SK-N-SH (cell line): ENCODE results near the gene SLC46A1. TPM values are rescaled to one million over a fixed set of nuclear protein-coding genes. Genes with fewer than 3 reads are reported as not detected.

Experiments
- CTCF ChIA-PET: fragments of 300-600, 350-600 bp; formaldehyde crosslinking; extraction: SDS; loops from one replicate; lab custom pipeline; 2021; lab: Yijun Ruan, JAX
- POLR2A ChIA-PET: fragments of 350-600 bp; sonication (Branson Sonifier 250); formaldehyde crosslinking; extraction: SDS; loops from one replicate; lab custom pipeline; 2020; ENCODE audit warnings: antibody characterized with exemption, inconsistent platforms; lab: Yijun Ruan, JAX
- DNase-seq: peaks from one replicate; pipeline ENCODE4 v3.0.0; 2012
- H2AFZ ChIP-seq: fragments of 200-600 bp; sonication (generic); 2 replicates; pipeline ENCODE4 v1.8.1; 2016; ENCODE audit warnings: antibody characterized with exemption, mild to moderate bottlenecking, low read depth
- H3F3A ChIP-seq: fragments of 200-600 bp; sonication (generic); replicated peaks from 2 replicates; pipeline ENCODE3; 2016; ENCODE audit warnings: antibody characterized with exemption, mild to moderate bottlenecking; ENCODE audit not compliant: insufficient read depth
- H3K27ac ChIP-seq, 2 experiments: fragments of 200-500 bp in 1 of 2; fragments of 200-600 bp in 1 of 2; sonication (Bioruptor generic) in 1 of 2; sonication (generic), shearing (Covaris generic) in 1 of 2; 2 replicates each; pipeline versions ENCODE4 v1.5.1 to v1.6.1; 2014 to 2016; ENCODE audit warnings: low read depth in 2 of 2, inconsistent platforms in 1 of 2, low read length in 1 of 2, mild to moderate bottlenecking in 1 of 2, mixed read lengths in 1 of 2
- H3K27me3 ChIP-seq: fragments of 200-600 bp; sonication (generic), shearing (Covaris generic); 2 replicates; pipeline ENCODE4 v1.6.1; 2016; ENCODE audit warnings: mixed run types; ENCODE audit not compliant: insufficient read depth
- H3K36me3 ChIP-seq, 2 experiments: fragments of 200-500 bp in 1 of 2; fragments of 200-600 bp in 1 of 2; sonication (Bioruptor generic) in 1 of 2; sonication (generic) in 1 of 2; replicated peaks in 1 of 2; 2 replicates each; pipeline versions ENCODE3 to v1.5.1; 2014 to 2016; ENCODE audit warnings: low read length in 1 of 2, mild to moderate bottlenecking in 1 of 2; ENCODE audit not compliant: insufficient read depth in 2 of 2, control insufficient read depth in 1 of 2
- H3K4me1 ChIP-seq, 2 experiments: fragments of 200-500 bp in 1 of 2; fragments of 200-600 bp in 1 of 2; sonication (Bioruptor generic) in 1 of 2; sonication (generic), shearing (Covaris generic) in 1 of 2; 2 replicates each; pipeline versions ENCODE4 v1.5.1 to v1.6.1; 2014 to 2016; ENCODE audit warnings: low read depth in 1 of 2, low read length in 1 of 2, mixed run types in 1 of 2; ENCODE audit not compliant: insufficient read depth in 2 of 2, control insufficient read depth in 1 of 2
- H3K4me2 ChIP-seq: fragments of 200-600 bp; sonication (generic), shearing (Covaris generic); 2 replicates; pipeline ENCODE4 v1.6.1; 2017; ENCODE audit warnings: mixed run types
- H3K4me3 ChIP-seq, 2 experiments: fragments of 200-500 bp in 1 of 2; fragments of 200-600 bp in 1 of 2; sonication (Bioruptor generic) in 1 of 2; sonication (generic), shearing (Covaris generic) in 1 of 2; 2 replicates each; pipeline versions ENCODE4 v1.5.1 to v1.8.1; 2014 to 2016; ENCODE audit warnings: low read depth in 2 of 2, inconsistent platforms in 1 of 2, low read length in 1 of 2, mild to moderate bottlenecking in 1 of 2, mixed read lengths in 1 of 2, moderate library complexity in 1 of 2
- H3K79me2 ChIP-seq: fragments of 200-600 bp; sonication (generic); 2 replicates; pipeline ENCODE4 v1.8.1; 2017; ENCODE audit warnings: mild to moderate bottlenecking; ENCODE audit not compliant: insufficient read depth
- H3K9ac ChIP-seq: fragments of 200-600 bp; sonication (generic); 2 replicates; pipeline ENCODE4 v1.6.1; 2017; ENCODE audit warnings: mixed run types
- H3K9me2 ChIP-seq: fragments of 200-600 bp; sonication (generic); 2 replicates; pipeline ENCODE4 v1.6.1; 2017; ENCODE audit warnings: mixed run types
- H3K9me3 ChIP-seq: fragments of 200-600 bp; sonication (generic); 2 replicates; pipeline ENCODE4 v1.6.1; 2017; ENCODE audit warnings: mixed run types, mild to moderate bottlenecking, moderate library complexity
- H4K20me1 ChIP-seq: fragments of 200-600 bp; sonication (generic); 2 replicates; pipeline ENCODE4 v1.6.1; 2017; ENCODE audit warnings: mild to moderate bottlenecking, mixed run types; ENCODE audit not compliant: insufficient read depth
- CTCF ChIP-seq: fragments of 200-600 bp; sonication (generic); IDR thresholded peaks from 2 replicates; pipeline ENCODE4 v1.6.1; 2017; ENCODE audit warnings: antibody characterized with exemption, mild to moderate bottlenecking, moderate library complexity
- EZH2phosphoT487 ChIP-seq: fragments of 200-600 bp; sonication (generic); IDR thresholded peaks from 2 replicates; pipeline ENCODE4 v1.6.1; 2017; ENCODE audit warnings: low read depth, mixed run types, mild to moderate bottlenecking, antibody characterized with exemption, moderate library complexity, borderline replicate concordance
- FOXM1 ChIP-seq: IDR thresholded peaks from 2 replicates; pipeline ENCODE4 v1.4.0; 2012; ENCODE audit warnings: low read depth, mild to moderate bottlenecking
- GATA2 ChIP-seq: sonication (generic); formaldehyde crosslinking; IDR thresholded peaks from 2 replicates; pipeline ENCODE4 v1.5.0; 2020; ENCODE audit warnings: mild to moderate bottlenecking, missing genetic modification reagents
- MAX ChIP-seq: IDR thresholded peaks from 2 replicates; pipeline ENCODE4 v1.4.0; 2012; ENCODE audit warnings: low read depth
- MXI1 ChIP-seq: IDR thresholded peaks from 2 replicates; pipeline ENCODE4 v1.6.1; 2012; ENCODE audit warnings: mild to moderate bottlenecking, low read depth, low read length, improper control_type of control experiment
- NRF1 ChIP-seq: IDR thresholded peaks from 2 replicates; pipeline ENCODE4 v1.6.1; 2012; ENCODE audit warnings: low read depth, mild to moderate bottlenecking, low read length
- PBX3 ChIP-seq: IDR thresholded peaks from 2 replicates; pipeline ENCODE4; 2012
- RCOR1 ChIP-seq: fragments of 150-350 bp; IDR thresholded peaks from 2 replicates; pipeline ENCODE4 v1.6.1; 2017; ENCODE audit warnings: antibody characterized with exemption, low read length
- REST ChIP-seq: IDR thresholded peaks from 2 replicates; pipeline ENCODE4 v1.6.1; 2012; ENCODE audit warnings: mild to moderate bottlenecking, low read depth, low read length, moderate library complexity
- WGBS: methylation state at CpG from one replicate; pipeline ENCODE4 v1.1.6; 2017; ENCODE audit warnings: low lambda C conversion rate; 5-methylcytosine and 5-hydroxymethylcytosine counted together
- polyA plus RNA-seq, 3 experiments: library from polyadenylated mRNA; depleted of rRNA; stranded (reverse); fragments of >200 nt; gene quantifications; 2 replicates each; pipeline ENCODE4 v1.2.3, GENCODE V29; 2012

The SLC46A1 gene
- polyA plus RNA-seq (2012; rRNA removed), result 4.2 and 4.3 TPM in 2 replicates
- 2.4 and 3.4 TPM in 2 replicates for polyA plus RNA-seq (2012; cell fraction: cytosol; rRNA removed)
- polyA plus RNA-seq (2012; cell fraction: nucleus; rRNA removed), result 7.2 and 8.2 TPM in 2 replicates

GRCh38 chr17:28405632-28406472 is at the start of gene SLC46A1:
TSS of gene SLC46A1 (minus strand) at chr17:28406212. CDS start at chr17:28406114, 98 bp downstream.
- no peaks in the 10 kb centered on the region for H3K9me2 ChIP-seq
- 0% methylated on average over 15 of the region's 70 CpGs for WGBS
- H3K4me3 ChIP-seq, result peak within 1 kb of the TSS; percentile 60 to 88
- POLR2A ChIA-PET, result interaction anchor here (0.7 to 2.4 kb wide), 8 partner anchors 10 to 169 kb away, joined by 3 to 11 read pairs (median 4); partner anchors contain the start of genes IFT20, POLDIP2, SARM1 and TNFAIP1
- peaks cover 10 to 16% of the 10 kb centered on the region in 2 experiments; a peak in 2 of 4 replicates for H3K4me1 ChIP-seq
- TF ChIP-seq GATA2 (CRISPR knock-in tag) (no peak), REST (no peak), MAX (peak; percentile 16; the same call in 1 of the 2 replicates), NRF1 (peak; percentile 71), FOXM1 (no peak), PBX3 (no peak), MXI1 (peak; percentile 85)
- H3K9ac ChIP-seq, result peak within 1 kb of the TSS; percentile 68
- H3K36me3 ChIP-seq, result peaks cover 0 to 22% of the 10 kb centered on the region in 2 experiments
- H3F3A ChIP-seq, result peaks cover 8% of the 10 kb centered on the region
- no peaks in the 10 kb centered on the region for H3K27me3 ChIP-seq
- no peaks in the 10 kb centered on the region for H4K20me1 ChIP-seq
- H2AFZ ChIP-seq, result peak within 1 kb of the TSS; percentile 96
- peak within 1 kb of the TSS; percentile 16 to 56; a peak in 3 of 4 replicates for H3K27ac ChIP-seq
- no peaks in the 10 kb centered on the region for H3K9me3 ChIP-seq
- CTCF ChIA-PET, result interaction anchor here (0.8 to 4.2 kb wide), 7 partner anchors 9 to 135 kb away, joined by 3 to 23 read pairs (median 4); partner anchors contain the start of gene POLDIP2
- H3K79me2 ChIP-seq, result no peaks in the 10 kb centered on the region
- DNase-seq, result peak; percentile 91
- peak within 1 kb of the TSS; percentile 99 for H3K4me2 ChIP-seq

- ChIA-PET POLR2A (no interaction called here), CTCF (interaction anchor here (0.5 to 1.1 kb wide), 3 partner anchors 16 to 152 kb away, joined by 3 to 4 read pairs (median 3); no protein-coding TSS in a partner anchor)
- Histone ChIP-seq H2AFZ (no peak overlapping the region), H3K79me2 (no peaks in the 10 kb centered on the region), H3K36me3 (no peaks in the 10 kb centered on the region), H3K27ac (no peak overlapping the region), H3K9ac (no peak overlapping the region), H3K4me1 (no peaks in the 10 kb centered on the region), H3K9me2 (no peaks in the 10 kb centered on the region), H4K20me1 (no peaks in the 10 kb centered on the region), H3K4me2 (no peak overlapping the region), H3F3A (no peaks in the 10 kb centered on the region), H3K9me3 (no peaks in the 10 kb centered on the region; the same call in 1 of the 2 replicates), H3K4me3 (no peak overlapping the region), H3K27me3 (no peaks in the 10 kb centered on the region; the same call in 1 of the 2 replicates)
- no peak for DNase-seq
- WGBS, result 17% methylated on average over 1 of the region's 1 CpG
- no peak for TF ChIP-seq EZH2phosphoT487
- TF ChIP-seq REST, result no peak
- no peak for TF ChIP-seq CTCF
- no peak for TF ChIP-seq RCOR1
Observed at GRCh38 chr17:28449859-28450258, 43.8 kb upstream of the SLC46A1 start.
